GM18508 (cell line): Measurements from ENCODE around the gene ZSCAN30.

Experiments used
- ATAC-seq: cut with Tn5 transposase; IDR thresholded peaks from one replicate; pipeline ENCODE4 v1.9.1; 2021; ENCODE audit warnings: moderate number of reproducible peaks; ENCODE audit not compliant: insufficient read depth, unreplicated experiment

The ZSCAN30 gene

GRCh38 chr18:35290094-35290735 is at the start of gene ZSCAN30:
Gene ZSCAN30, minus strand, starts transcription at chr18:35290229. Its CDS starts 25,877 bp downstream, at chr18:35264352.
- ATAC-seq = peak; percentile 79

GRCh38 chr18:35337286-35337685 is 47.3 kb upstream of the ZSCAN30 start:
- ATAC-seq = no peak

GRCh38 chr18:35335866-35336265 is 45.8 kb upstream of the ZSCAN30 start:
- no peak for ATAC-seq

GRCh38 chr18:35334821-35335220 is 44.8 kb upstream of the ZSCAN30 start:
- no peak for ATAC-seq

- ATAC-seq = no peak
Observed at GRCh38 chr18:35334212-35334611, 44.2 kb upstream of the ZSCAN30 start.

GRCh38 chr18:35331367-35332087 is 41.5 kb upstream of the ZSCAN30 start:
- ATAC-seq = no peak

- no peak for ATAC-seq
Observed at GRCh38 chr18:35328868-35329267, 38.8 kb upstream of the ZSCAN30 start.

- ATAC-seq = no peak
Observed at GRCh38 chr18:35326695-35327387, 36.8 kb upstream of the ZSCAN30 start.

GRCh38 chr18:35324926-35325655 is 35.1 kb upstream of the ZSCAN30 start:
- ATAC-seq = no peak

GRCh38 chr18:35322486-35323458 is 32.7 kb upstream of the ZSCAN30 start:
- no peak for ATAC-seq

- no peak for ATAC-seq
Observed at GRCh38 chr18:35311496-35311895, 21.5 kb upstream of the ZSCAN30 start.

- no peak for ATAC-seq
Observed at GRCh38 chr18:35306588-35307250, 16.7 kb upstream of the ZSCAN30 start.

- no peak for ATAC-seq
Observed at GRCh38 chr18:35303610-35304009, 13.6 kb upstream of the ZSCAN30 start.

GRCh38 chr18:35296060-35296459 is 6.0 kb upstream of the ZSCAN30 start:
- ATAC-seq = no peak

- ATAC-seq = no peak
Observed at GRCh38 chr18:35291166-35291565, 1.1 kb upstream of the ZSCAN30 start.

- ATAC-seq = no peak
Observed at GRCh38 chr18:35289727-35290093, 319 bp downstream of the ZSCAN30 start.

- no peak for ATAC-seq
Observed at GRCh38 chr18:35289293-35289692, 736 bp downstream of the ZSCAN30 start.

GRCh38 chr18:35284841-35285240 is 5.2 kb downstream of the ZSCAN30 start:
- no peak for ATAC-seq
